Placental pericyte (primary cell): ENCODE measurements around the gene ADCY3. TPM values are rescaled to one million over a fixed set of nuclear protein-coding genes. Genes with fewer than 3 reads are reported as not detected.

ENCODE experiments used
- small RNA-seq: library from RNA; depleted of rRNA; stranded (forward); fragments of <200 nt; gene quantifications from one replicate; pipeline ENCODE3, GENCODE V24; 2012; ENCODE audit warnings: low replicate concordance
- total RNA-seq: library from RNA; depleted of rRNA; stranded (reverse); fragments of >200 nt; gene quantifications from 2 replicates; pipeline ENCODE4 v1.2.3, GENCODE V29; 2012

Gene ADCY3
- total RNA-seq = 57.6 and 60.0 TPM in 2 replicates

GRCh38 chr2:24920098-24920808 is at the start of gene ADCY3:
Gene ADCY3, minus strand, starts transcription at chr2:24920237. Its CDS starts 1,250 bp downstream, at chr2:24918987.

GRCh38 chr2:24792874-24793760 is 126.9 kb downstream of the ADCY3 start, which contains the start of the genes CENPO and PTRHD1:
Gene CENPO, plus strand, starts transcription at chr2:24793425. Its CDS starts 495 bp downstream, at chr2:24793920.
Gene PTRHD1, minus strand, starts transcription at chr2:24793391. Its CDS starts 14 bp downstream, at chr2:24793377.

Small RNA genes within 50 kb of the gene (small RNA-seq; reads per million reads assigned to genes)
- gene AC013267.1 (not detected), gene RF00016 (not detected)

Other genes with a start within 250 kb of the ADCY3 start
- 18.6 and 33.7 TPM in 2 replicates for gene PTRHD1, start 126.8 kb downstream of the ADCY3 start, total RNA-seq
- 7.0 and 63.0 TPM in 2 replicates for gene CENPO, start 126.8 kb downstream of the ADCY3 start, total RNA-seq
- 4.7 and 7.7 TPM in 2 replicates for gene DNAJC27, start 51.7 kb upstream of the ADCY3 start, total RNA-seq
- gene EFR3B, start 121.8 kb upstream of the ADCY3 start, total RNA-seq = 0.44 and 0.57 TPM in 2 replicates
- gene POMC, start 248.3 kb upstream of the ADCY3 start, total RNA-seq = 0.22 TPM in 1 of 2 replicates, not detected in the other